HepG2 (cell line): ENCODE measurements around the gene GCLC. TPM values are rescaled to one million over a fixed set of nuclear protein-coding genes. Genes with fewer than 3 reads are reported as not detected.

Source experiments
- AKAP8 ChIP-seq: sonication (generic); formaldehyde crosslinking; IDR thresholded peaks from 2 replicates; pipeline ENCODE4 v1.5.1; 2020; ENCODE audit warnings: mild to moderate bottlenecking, missing genetic modification reagents
- ARNTL ChIP-seq: sonication (generic); formaldehyde crosslinking; IDR thresholded peaks from 2 replicates; pipeline ENCODE4 v1.4.0; 2020; ENCODE audit warnings: mild to moderate bottlenecking, missing genetic modification reagents
- BATF2 ChIP-seq: sonication (generic); formaldehyde crosslinking; IDR thresholded peaks from 2 replicates; pipeline ENCODE4 v1.8.0; 2022; ENCODE audit warnings: mild to moderate bottlenecking, missing genetic modification reagents, moderate library complexity
- EP300 ChIP-seq, 3 experiments: sonication (generic) in 1 of 3; formaldehyde crosslinking in 1 of 3; IDR thresholded peaks; 2 replicates each; pipeline versions ENCODE4 v1.5.1 to v1.6.1; 2011 to 2020; ENCODE audit warnings: low read depth in 2 of 3, low read length in 2 of 3, borderline replicate concordance in 1 of 3, improper control_type of control experiment in 1 of 3, mild to moderate bottlenecking in 1 of 3, missing genetic modification reagents in 1 of 3, moderate library complexity in 1 of 3
- GTF2F1 ChIP-seq: fragments of 150-350 bp; IDR thresholded peaks from 2 replicates; pipeline ENCODE4 v1.6.1; 2014; ENCODE audit warnings: low read length
- HOMEZ ChIP-seq: IDR thresholded peaks from 2 replicates; pipeline ENCODE4 v1.6.1; 2016; ENCODE audit warnings: low read depth
- MAF1 ChIP-seq: sonication (generic); formaldehyde crosslinking; IDR thresholded peaks from 2 replicates; pipeline ENCODE4 v1.5.0; 2020; ENCODE audit warnings: missing genetic modification reagents, borderline replicate concordance
- PRDM15 ChIP-seq: sonication (generic); formaldehyde crosslinking; IDR thresholded peaks from 2 replicates; pipeline ENCODE4 v1.4.0; 2020; ENCODE audit warnings: missing genetic modification reagents
- TBX3 ChIP-seq: fragments of 450-650 bp; IDR thresholded peaks from 2 replicates; pipeline ENCODE4 v1.6.1; 2017; ENCODE audit warnings: antibody characterized with exemption, mild to moderate bottlenecking, inconsistent platforms, borderline replicate concordance
- ZBTB38 ChIP-seq: sonication (generic); formaldehyde crosslinking; IDR thresholded peaks from 2 replicates; pipeline ENCODE4 v1.5.1; 2020; ENCODE audit warnings: mild to moderate bottlenecking, missing genetic modification reagents
- ZKSCAN1 ChIP-seq: fragments of 150-350 bp; IDR thresholded peaks from 2 replicates; pipeline ENCODE4 v1.6.1; 2014; ENCODE audit warnings: low read length
- ZNF124 ChIP-seq: sonication (generic); formaldehyde crosslinking; IDR thresholded peaks from 2 replicates; pipeline ENCODE4 v1.4.0; 2020; ENCODE audit warnings: missing genetic modification reagents
- ZNF280B ChIP-seq: sonication (generic); formaldehyde crosslinking; IDR thresholded peaks from 2 replicates; pipeline ENCODE4 v1.5.0; 2020; ENCODE audit warnings: missing genetic modification reagents, mild to moderate bottlenecking, borderline replicate concordance
- ZNF784 ChIP-seq: sonication (generic); formaldehyde crosslinking; IDR thresholded peaks from 2 replicates; pipeline ENCODE4 v1.5.1; 2020; ENCODE audit warnings: missing genetic modification reagents, mild to moderate bottlenecking, borderline replicate concordance
- ZSCAN22 ChIP-seq: sonication (generic); formaldehyde crosslinking; IDR thresholded peaks from 2 replicates; pipeline ENCODE4 v1.4.0; 2020; ENCODE audit warnings: mild to moderate bottlenecking, missing genetic modification reagents
- polyA plus RNA-seq, 8 experiments: library from polyadenylated mRNA; depleted of rRNA in 3 of 8; stranded (reverse) in 7 of 8; unstranded in 1 of 8; fragments of >200 nt; fragmentation: Illumina TruSeq in 4 of 8; extraction: Trizol in 4 of 8; gene quantifications; 2 replicates each; pipeline versions ENCODE4 v1.2.1 to v1.2.3, GENCODE V29; 2011 to 2016; ENCODE audit warnings: low read depth in 4 of 8, missing spikeins in 1 of 8, mixed read lengths in 1 of 8; ENCODE audit not compliant: insufficient read depth in 1 of 8
- total RNA-seq, 5 experiments: library from RNA; depleted of rRNA; stranded (reverse); fragments of >200 nt; fragmentation: Illumina TruSeq; extraction: Trizol; gene quantifications; 2 replicates each; pipeline ENCODE4 v1.2.3, GENCODE V29; 2016; ENCODE audit warnings: low read depth in 1 of 5
- TF ChIP-seq, protein P1 (sequence below): sonication (generic); formaldehyde crosslinking; IDR thresholded peaks from 2 replicates; pipeline ENCODE4 v1.5.0; 2020; ENCODE audit warnings: mild to moderate bottlenecking, missing genetic modification reagents

The GCLC gene
- total and polyA plus RNA-seq, 2 of the 13 experiments (the other 11 are each of a cell fraction or from before 2014, with no cell fraction given), result 35.3 to 84.6 TPM

DNA sequence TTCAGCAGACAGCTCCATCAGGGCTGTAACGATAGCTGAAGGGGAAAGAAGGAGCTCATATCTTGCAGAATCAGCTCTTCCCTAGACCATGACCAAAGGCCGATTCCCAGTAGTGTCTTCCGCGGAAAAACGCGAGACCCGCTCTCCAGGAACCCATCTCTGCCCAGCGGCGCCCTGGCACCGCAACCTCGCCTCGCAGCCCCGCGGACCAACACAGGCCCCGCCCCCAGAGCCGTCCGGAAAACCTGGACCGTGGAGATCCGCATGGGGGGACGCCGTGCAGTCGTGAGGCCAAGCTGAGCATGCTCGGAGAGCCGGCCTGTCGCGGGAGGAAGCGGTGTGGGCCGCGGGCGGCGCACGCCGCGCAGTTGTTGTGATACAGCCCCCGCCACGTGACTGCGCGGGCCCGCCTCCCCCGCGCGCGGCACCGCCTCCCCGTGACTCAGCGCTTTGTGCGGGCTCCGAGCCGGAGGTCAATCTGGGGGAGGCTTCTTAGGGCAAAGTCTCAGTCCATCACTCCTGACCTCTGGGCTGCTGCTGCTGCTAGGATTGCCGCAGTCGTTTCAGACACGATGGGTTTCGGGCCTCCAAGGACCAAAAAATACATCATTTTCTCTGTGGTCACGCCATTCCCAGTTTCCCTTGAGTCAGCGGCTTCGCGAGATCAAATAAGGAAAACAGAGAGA is 3.1 kb upstream of the GCLC start (continued):
- TF ChIP-seq HOMEZ (peak; percentile 97), BATF2 (CRISPR knock-in tag) (peak; percentile 97), GTF2F1 (peak; percentile 49; the same call in 1 of the 2 replicates), EP300 (IDR thresholded peaks at IDR 0.05; ENCODE audit: low read depth in 2 of 2, low read length in 2 of 2) (peak; percentile 88 to 93), EP300 (CRISPR knock-in tag; IDR thresholded peaks at IDR 0.05; ENCODE audit: borderline replicate concordance) (peak; percentile 94), MAF1 (CRISPR knock-in tag) (peak; percentile 89), ARNTL (CRISPR knock-in tag) (peak; percentile 99), ZNF280B (CRISPR knock-in tag) (peak; percentile 93), ZNF124 (CRISPR knock-in tag) (peak; percentile 91; the same call in 1 of the 2 replicates), ZSCAN22 (0 out of 2 replicates have a peak, but pooled peaks have one; percentile 62), ZKSCAN1 (peak; percentile 48; the same call in 1 of the 2 replicates), ZBTB38 (peak; percentile 99), TBX3 (peak; percentile 74; the same call in 1 of the 2 replicates), ZNF784 (CRISPR knock-in tag) (peak; percentile 99), AKAP8 (CRISPR knock-in tag) (peak; percentile 61; the same call in 1 of the 2 replicates), PRDM15 (CRISPR knock-in tag) (peak; percentile 100)
- TF ChIP-seq, protein P1, sequence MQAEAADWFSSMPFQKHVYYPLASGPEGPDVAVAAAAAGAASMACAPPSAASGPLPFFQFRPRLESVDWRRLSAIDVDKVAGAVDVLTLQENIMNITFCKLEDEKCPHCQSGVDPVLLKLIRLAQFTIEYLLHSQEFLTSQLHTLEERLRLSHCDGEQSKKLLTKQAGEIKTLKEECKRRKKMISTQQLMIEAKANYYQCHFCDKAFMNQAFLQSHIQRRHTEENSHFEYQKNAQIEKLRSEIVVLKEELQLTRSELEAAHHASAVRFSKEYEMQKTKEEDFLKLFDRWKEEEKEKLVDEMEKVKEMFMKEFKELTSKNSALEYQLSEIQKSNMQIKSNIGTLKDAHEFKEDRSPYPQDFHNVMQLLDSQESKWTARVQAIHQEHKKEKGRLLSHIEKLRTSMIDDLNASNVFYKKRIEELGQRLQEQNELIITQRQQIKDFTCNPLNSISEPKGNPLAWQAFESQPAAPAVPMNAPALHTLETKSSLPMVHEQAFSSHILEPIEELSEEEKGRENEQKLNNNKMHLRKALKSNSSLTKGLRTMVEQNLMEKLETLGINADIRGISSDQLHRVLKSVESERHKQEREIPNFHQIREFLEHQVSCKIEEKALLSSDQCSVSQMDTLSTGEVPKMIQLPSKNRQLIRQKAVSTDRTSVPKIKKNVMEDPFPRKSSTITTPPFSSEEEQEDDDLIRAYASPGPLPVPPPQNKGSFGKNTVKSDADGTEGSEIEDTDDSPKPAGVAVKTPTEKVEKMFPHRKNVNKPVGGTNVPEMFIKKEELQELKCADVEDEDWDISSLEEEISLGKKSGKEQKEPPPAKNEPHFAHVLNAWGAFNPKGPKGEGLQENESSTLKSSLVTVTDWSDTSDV, result peak; percentile 18; the same call in 1 of the 2 replicates
